Measurements from ENCODE around the gene DLEC1.

Gene DLEC1

DNA sequence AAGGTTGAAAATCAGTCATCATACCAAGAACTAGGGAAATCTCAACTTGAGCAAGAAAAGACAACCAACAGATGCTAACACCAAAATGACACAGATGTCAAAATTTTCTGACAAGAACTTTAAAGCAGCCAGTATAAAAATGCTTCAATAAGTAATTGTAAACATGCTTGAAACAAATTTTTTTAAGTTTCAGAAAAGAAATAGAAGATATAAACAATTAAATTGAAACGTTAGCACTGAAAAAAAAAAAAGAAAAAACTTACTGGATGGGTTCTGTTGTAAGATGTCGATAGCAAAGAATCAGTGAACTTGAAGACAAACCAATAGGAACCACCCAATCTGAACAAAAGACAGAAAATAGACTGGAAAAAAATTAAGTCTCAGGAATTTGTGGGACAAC lies 107.5 kb downstream of the DLEC1 start:
- Histone ChIP-seq H3K4me1 (ENCODE audit: insufficient read depth, low read length, poor library complexity, severe bottlenecking) (peaks cover 5% of the 10 kb centered on the region), H3K4me2 (ENCODE audit: low read depth, low read length, poor library complexity, severe bottlenecking) (no peak overlapping the region), H3K36me3 (ENCODE audit: insufficient read depth, low read length) (no peaks in the 10 kb centered on the region)

DNA sequence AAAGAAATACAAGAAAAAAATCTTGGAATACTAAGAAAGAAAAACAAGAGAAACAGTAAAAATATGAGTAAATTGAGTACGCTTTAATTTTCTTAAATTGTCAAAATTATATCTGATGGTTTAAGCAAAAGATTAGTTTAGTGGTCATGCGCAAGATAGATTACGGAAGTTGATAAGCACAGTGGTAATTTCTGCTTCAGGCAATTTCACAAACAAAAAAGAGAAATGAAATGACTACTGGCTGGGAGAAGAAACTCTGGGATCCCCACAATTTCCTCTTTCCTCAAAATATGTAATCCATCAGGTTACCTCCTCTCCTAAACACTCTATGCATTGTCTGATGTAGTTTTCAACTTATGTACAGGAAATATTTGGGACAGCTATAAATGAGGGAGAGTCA lies 108.4 kb downstream of the DLEC1 start:
- Histone ChIP-seq H3K4me2 (ENCODE audit: low read depth, low read length, poor library complexity, severe bottlenecking) (no peak overlapping the region), H3K36me3 (ENCODE audit: insufficient read depth, low read length) (no peaks in the 10 kb centered on the region), H3K79me2 (ENCODE audit: insufficient read depth, low read length) (no peaks in the 10 kb centered on the region), H3K9me3 (ENCODE audit: insufficient read depth, low read depth, low read length) (peaks cover 12% of the 10 kb centered on the region; the same call in 1 of the 2 replicates), H3K9ac (ENCODE audit: low read depth, low read length, poor library complexity, severe bottlenecking) (no peak overlapping the region), H3K4me1 (ENCODE audit: insufficient read depth, low read length, poor library complexity, severe bottlenecking) (peaks cover 9% of the 10 kb centered on the region), H2AFZ (ENCODE audit: low read length) (no peak overlapping the region), H3K27me3 (ENCODE audit: insufficient read depth, low read length, poor library complexity, severe bottlenecking) (no peaks in the 10 kb centered on the region), H3F3A (ENCODE audit: low read depth) (no peaks in the 10 kb centered on the region), H3K4me3 (ENCODE audit: low read length, poor library complexity, severe bottlenecking) (no peak overlapping the region), H4K20me1 (ENCODE audit: insufficient read depth, low read length, poor library complexity, severe bottlenecking) (no peaks in the 10 kb centered on the region), H3K9me2 (replicated peaks; ENCODE audit: low read depth, low read length) (no peaks in the 10 kb centered on the region)
- TF ChIP-seq, protein P1, sequence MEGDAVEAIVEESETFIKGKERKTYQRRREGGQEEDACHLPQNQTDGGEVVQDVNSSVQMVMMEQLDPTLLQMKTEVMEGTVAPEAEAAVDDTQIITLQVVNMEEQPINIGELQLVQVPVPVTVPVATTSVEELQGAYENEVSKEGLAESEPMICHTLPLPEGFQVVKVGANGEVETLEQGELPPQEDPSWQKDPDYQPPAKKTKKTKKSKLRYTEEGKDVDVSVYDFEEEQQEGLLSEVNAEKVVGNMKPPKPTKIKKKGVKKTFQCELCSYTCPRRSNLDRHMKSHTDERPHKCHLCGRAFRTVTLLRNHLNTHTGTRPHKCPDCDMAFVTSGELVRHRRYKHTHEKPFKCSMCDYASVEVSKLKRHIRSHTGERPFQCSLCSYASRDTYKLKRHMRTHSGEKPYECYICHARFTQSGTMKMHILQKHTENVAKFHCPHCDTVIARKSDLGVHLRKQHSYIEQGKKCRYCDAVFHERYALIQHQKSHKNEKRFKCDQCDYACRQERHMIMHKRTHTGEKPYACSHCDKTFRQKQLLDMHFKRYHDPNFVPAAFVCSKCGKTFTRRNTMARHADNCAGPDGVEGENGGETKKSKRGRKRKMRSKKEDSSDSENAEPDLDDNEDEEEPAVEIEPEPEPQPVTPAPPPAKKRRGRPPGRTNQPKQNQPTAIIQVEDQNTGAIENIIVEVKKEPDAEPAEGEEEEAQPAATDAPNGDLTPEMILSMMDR (conservative IDR thresholded peaks at IDR 0.05; ENCODE audit: low read length), result no peak
- no peak for TF ChIP-seq EZH2phosphoT487 (IDR thresholded peaks at IDR 0.05; ENCODE audit: borderline replicate concordance)

More for the DNA sequence above, 107.5 kb downstream of the DLEC1 start:
- H3K9ac ChIP-seq (ENCODE audit: low read depth, low read length, poor library complexity, severe bottlenecking), result no peak overlapping the region
- no peak overlapping the region for H3K4me3 ChIP-seq (ENCODE audit: low read length, poor library complexity, severe bottlenecking)
- H3K9me2 ChIP-seq (replicated peaks; ENCODE audit: low read depth, low read length), result no peaks in the 10 kb centered on the region
- H2AFZ ChIP-seq (ENCODE audit: low read length), result no peak overlapping the region
- H3K9me3 ChIP-seq (ENCODE audit: insufficient read depth, low read depth, low read length), result peaks cover 12% of the 10 kb centered on the region; the same call in 1 of the 2 replicates
- H3K79me2 ChIP-seq (ENCODE audit: insufficient read depth, low read length), result no peaks in the 10 kb centered on the region
- H3F3A ChIP-seq (ENCODE audit: low read depth), result no peaks in the 10 kb centered on the region
- no peaks in the 10 kb centered on the region for H4K20me1 ChIP-seq (ENCODE audit: insufficient read depth, low read length, poor library complexity, severe bottlenecking)
- no peaks in the 10 kb centered on the region for H3K27me3 ChIP-seq (ENCODE audit: insufficient read depth, low read length, poor library complexity, severe bottlenecking)
- TF ChIP-seq, protein P1 (conservative IDR thresholded peaks at IDR 0.05; ENCODE audit: low read length), result no peak
- TF ChIP-seq EZH2phosphoT487 (IDR thresholded peaks at IDR 0.05; ENCODE audit: borderline replicate concordance), result no peak

DNA sequence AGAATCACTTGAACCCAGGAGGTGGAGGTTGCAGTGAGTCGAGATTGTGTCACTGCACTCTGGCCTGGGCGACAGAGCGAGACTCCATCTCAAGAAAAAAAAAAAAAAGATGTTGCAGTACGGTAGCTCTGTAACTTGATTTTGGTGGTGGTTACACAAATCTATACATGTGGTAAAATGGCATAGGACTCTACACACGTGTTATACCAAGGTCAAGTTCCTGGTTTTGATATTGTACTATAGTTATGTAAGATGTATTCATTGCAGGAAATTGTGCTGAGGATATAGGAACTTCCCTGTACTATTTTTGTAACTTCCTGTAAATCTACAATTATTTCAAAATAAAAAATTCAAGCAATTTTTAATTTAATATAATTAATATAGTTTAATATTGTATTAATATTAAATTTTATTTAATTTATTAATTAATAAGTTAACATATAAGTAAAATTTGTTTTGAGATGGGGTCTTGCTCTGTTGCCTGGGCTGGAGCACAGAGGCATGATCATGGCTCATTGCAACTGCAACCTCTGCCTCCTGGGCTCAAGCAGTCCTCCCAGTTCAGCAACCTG lies 109.4 kb downstream of the DLEC1 start:
- Histone ChIP-seq H2AFZ (ENCODE audit: low read length) (no peak overlapping the region), H3K9me3 (ENCODE audit: insufficient read depth, low read depth, low read length) (peaks cover 12% of the 10 kb centered on the region; the same call in 1 of the 2 replicates), H3K4me1 (ENCODE audit: insufficient read depth, low read length, poor library complexity, severe bottlenecking) (peaks cover 9% of the 10 kb centered on the region), H3K4me2 (ENCODE audit: low read depth, low read length, poor library complexity, severe bottlenecking) (no peak overlapping the region), H3F3A (ENCODE audit: low read depth) (no peaks in the 10 kb centered on the region), H3K27me3 (ENCODE audit: insufficient read depth, low read length, poor library complexity, severe bottlenecking) (no peaks in the 10 kb centered on the region), H3K79me2 (ENCODE audit: insufficient read depth, low read length) (no peaks in the 10 kb centered on the region), H3K9me2 (replicated peaks; ENCODE audit: low read depth, low read length) (no peaks in the 10 kb centered on the region), H3K4me3 (ENCODE audit: low read length, poor library complexity, severe bottlenecking) (no peak overlapping the region), H3K36me3 (ENCODE audit: insufficient read depth, low read length) (no peaks in the 10 kb centered on the region), H4K20me1 (ENCODE audit: insufficient read depth, low read length, poor library complexity, severe bottlenecking) (no peaks in the 10 kb centered on the region), H3K9ac (ENCODE audit: low read depth, low read length, poor library complexity, severe bottlenecking) (no peak overlapping the region)
- no peak for TF ChIP-seq EZH2phosphoT487 (IDR thresholded peaks at IDR 0.05; ENCODE audit: borderline replicate concordance)
- TF ChIP-seq, protein P1 (conservative IDR thresholded peaks at IDR 0.05; ENCODE audit: low read length), result no peak

Measured in Loucy (cell line).